HG02943 (cell line): Measurements from ENCODE around the gene PKP3.
"Not testable (repeated sequence)": the region's sequence is repeated elsewhere in the genome, so short reads cannot be mapped to it uniquely, and the experiment has no call there.

Experiments
- ATAC-seq: cut with Tn5 transposase; IDR thresholded peaks from one replicate; pipeline ENCODE4 v1.9.1; 2021; ENCODE audit warnings: mild to moderate bottlenecking, low read depth, moderate library complexity; ENCODE audit not compliant: unreplicated experiment

PKP3 gene

GRCh38 chr11:376531-377173 is 17.4 kb upstream of the PKP3 start:
- no peak for ATAC-seq

GRCh38 chr11:377174-377865 is 16.7 kb upstream of the PKP3 start:
- no peak for ATAC-seq

DNA sequence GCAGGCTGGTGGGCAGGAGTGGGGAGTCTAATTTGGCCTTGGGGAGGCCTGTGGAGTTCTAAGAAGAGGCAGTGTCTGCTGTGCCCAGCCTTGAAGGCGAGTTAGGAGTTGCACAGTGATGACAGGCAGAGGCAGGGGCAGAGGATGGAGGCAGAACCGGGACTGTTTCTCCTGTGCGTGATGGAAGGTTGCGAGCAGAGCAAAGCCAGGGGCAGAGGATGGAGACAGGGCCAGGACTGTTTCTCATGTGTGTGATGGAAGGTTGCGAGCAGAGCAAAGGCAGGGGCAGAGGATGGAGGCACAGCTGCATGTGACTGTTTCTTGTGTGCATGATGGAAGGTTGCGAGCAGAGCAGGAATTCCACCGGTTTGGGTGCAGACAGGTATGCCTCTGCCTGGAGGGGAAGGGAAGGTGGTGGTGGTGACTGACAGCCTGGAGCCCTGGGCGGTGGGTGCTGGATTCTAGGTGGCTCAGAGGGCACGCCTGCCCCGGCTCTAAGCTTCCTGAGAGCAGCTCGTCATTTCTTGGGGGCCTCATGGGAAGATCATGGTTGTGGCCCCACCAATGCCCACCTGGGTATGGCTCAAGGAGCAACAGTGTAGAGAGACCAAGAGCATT is 16.0 kb upstream of the PKP3 start:
- no peak for ATAC-seq

DNA sequence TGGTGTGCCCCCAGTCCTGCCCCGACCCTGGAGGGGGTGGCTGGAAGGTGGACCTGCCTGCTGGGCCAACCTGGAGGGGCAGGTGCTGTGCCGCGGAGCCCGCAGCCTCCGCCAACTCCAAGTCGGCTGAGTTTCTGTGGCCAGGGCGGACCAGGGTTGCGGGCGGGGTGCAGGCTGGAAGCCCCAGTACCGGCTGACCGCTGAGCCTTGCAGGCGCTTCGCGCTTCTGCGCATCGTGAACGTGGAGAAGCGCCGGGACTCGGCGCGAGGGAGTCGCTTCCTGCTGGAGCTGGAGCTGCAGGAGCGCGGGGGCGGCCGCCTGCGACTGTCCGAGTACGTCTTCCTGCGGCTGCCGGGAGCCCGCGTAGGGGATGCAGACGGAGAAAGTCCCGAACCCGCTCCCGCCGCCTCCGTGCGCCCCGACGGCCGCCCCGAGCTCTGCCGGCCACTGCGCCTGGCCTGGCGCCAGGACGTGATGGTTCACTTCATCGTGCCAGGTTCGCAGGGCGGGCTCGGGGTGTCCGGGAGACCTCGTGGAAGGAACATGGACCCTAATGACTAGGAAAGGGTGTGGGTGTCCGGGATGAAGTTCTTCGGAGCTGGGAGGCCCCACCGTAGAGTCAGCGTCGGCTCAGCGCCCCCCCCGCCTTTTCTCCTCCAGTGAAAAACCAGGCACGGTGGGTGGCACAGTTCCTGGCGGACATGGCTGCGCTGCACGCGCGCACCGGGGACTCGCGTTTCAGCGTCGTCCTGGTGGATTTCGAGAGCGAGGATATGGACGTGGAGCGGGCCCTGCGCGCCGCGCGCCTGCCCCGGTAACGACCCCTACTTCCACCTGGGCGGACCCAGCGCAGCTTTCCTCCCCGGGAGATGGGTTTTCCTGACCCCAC is 14.6 kb upstream of the PKP3 start:
- ATAC-seq = no peak

GRCh38 chr11:380095-380480 is 13.9 kb upstream of the PKP3 start:
- ATAC-seq = no peak

DNA sequence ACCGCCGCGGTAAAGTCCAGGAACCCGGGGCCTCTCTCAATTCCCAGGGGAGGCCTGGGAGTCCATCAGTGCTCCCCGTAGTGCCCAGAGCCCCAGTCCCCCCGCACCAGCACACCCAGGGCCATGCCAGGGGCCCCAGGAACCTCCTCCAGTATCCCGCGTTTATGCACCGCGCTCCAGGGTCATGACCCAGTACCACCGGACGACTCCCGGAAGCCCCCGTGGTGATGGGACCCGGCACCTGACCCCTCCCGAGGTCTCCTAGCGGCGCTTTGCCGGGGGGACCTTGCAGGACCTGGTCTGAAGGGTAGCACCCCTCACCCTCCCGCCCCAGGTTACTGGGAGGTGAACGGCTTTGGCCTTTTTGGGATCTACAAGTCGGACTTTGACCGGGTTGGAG is 13.5 kb upstream of the PKP3 start:
- no peak for ATAC-seq

- no peak for ATAC-seq
Observed at GRCh38 chr11:380996-381395, 13.0 kb upstream of the PKP3 start.

GRCh38 chr11:381501-382072 is 12.4 kb upstream of the PKP3 start:
- ATAC-seq = no peak

GRCh38 chr11:382081-382629 is 11.9 kb upstream of the PKP3 start:
- ATAC-seq = no peak

DNA sequence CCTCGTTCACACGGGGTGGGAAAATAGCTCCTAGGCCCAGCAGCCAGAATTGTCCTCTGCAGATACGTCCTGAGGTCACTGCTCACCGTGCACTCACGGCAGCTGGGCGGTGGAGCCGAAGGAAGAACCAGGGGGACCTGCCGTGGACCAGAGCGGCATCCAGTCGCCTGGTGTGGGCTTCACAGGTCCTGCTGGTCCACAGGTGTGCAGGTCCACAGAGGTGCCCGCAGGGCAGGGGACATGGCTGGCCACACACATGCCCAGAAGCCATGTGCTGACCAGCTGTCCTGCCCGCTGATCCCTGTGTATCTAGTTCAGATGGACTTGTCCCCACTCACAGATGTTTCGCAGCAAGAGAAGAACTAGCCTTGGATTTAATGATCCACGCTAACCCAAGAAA is 10.6 kb upstream of the PKP3 start:
- ATAC-seq = no peak

- no peak for ATAC-seq
Observed at GRCh38 chr11:384511-384910, 9.5 kb upstream of the PKP3 start.

- ATAC-seq = no peak
Observed at GRCh38 chr11:385594-386351, 8.2 kb upstream of the PKP3 start.

DNA sequence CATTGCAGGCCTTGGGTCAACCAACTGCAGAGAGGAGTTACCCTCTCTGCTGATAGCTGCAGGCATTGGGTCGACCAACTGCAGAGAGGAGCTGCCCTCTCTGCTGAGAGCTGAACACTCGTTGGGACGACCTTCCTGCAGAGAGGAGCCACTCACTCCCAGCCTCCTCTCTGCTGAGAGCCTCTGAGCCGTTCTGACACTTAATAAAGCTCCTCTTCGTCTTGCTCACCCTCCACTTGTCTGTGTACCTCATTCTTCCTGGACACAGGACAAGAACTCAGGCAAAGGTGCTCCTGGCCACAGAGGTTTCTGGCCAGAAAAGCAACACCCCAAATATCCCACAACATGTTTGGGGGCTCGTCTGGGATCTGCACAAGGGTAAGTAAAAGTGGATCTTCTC is 7.5 kb upstream of the PKP3 start:
- no peak for ATAC-seq

DNA sequence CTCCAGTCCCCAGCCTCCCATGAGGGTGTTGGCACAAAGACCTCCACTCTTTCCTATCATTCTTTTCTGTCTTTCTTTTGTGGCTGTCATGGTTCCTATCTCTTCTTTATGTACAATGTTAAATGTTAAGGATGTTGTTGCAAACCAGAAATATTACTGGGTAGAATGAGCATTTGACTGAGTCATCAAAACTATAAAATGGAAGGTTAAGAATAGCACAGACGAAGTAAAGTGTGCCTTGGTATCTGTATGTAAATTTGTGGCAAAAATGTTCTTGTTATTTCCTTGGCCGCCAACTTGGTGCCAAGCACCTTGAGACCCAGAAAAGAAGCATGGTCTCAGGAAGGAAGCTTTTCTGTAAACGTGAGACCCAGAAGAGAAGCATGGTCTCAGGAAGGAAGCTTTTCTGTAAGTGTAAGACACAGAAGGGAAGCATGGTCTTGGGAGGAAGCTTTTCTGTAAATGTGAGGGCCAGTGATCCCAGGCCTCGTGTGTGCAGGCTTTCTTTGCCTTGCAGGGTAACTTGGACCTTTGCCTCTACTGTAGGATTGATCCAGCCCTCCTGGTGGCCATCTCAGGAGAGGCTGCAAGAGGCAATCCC is 6.7 kb upstream of the PKP3 start:
- ATAC-seq = no peak

- ATAC-seq = not testable (repeated sequence)
Observed at GRCh38 chr11:389369-389768, 4.6 kb upstream of the PKP3 start.

DNA sequence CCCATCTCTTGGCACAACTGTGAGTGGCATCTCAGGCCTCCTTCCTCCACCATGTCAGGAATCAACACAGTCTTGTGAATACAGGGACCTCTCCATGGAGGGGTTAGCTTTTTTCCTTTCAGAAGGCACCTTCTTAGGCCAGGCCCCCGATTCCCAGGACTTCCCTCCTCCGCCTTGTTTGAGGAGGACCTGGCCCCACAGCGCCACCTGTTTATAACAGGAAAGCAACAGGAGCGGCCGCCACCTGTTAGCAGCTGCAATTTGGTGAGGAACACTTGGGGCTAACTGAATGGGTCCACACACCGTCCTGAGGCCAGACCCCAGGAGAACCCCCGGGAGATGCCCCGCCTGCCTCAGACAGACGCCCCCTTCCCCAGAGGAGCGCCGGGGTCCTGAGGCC is 3.8 kb upstream of the PKP3 start:
- ATAC-seq = no peak

DNA sequence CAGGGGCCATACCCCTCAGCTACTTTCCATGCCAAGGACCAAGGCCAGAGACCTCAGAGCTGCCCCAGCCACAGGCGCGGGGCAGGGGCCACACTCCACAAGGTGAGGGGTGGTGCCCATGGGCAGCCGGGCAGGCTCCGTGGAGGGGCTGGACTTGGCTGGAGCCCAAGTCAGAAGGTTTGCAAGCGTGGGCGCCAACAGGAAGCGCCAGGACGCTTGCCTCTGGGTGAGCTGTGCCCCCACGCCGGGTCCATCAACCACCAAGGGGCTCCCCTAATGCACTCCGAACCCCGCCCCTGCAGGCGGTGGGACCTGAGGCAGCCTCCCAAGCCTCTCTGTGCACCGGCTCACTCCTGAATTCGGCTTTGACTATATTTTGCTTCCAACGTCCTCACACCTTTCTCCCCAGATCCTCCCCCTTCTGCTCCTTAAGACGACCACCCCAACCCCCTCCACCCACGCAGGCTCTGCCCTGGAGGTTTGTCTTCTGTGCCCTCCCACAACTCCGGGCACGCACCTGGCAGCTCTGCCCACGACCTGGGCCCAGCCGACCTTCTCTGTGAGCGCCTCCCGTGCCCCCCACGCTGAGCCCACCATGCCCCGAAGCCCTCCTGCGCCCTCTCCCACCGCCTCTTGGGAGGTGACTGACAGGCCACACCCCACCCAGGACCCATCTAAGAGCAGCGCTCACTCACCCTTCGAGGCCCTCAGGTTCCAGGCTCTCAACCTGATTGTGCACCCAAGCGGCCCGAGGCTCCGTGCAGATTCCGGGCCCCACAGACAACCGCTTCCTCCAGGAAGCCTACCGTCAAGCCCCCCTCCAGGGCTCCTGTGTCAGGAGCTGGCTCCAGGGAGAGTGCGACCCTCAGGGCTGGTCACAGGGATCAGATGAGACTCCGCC is 2.6 kb upstream of the PKP3 start:
- ATAC-seq = no peak

GRCh38 chr11:392102-392777 is 1.8 kb upstream of the PKP3 start:
- no peak for ATAC-seq
